Neural crest cell (in vitro differentiated cells): Measurements from ENCODE around the gene QPCTL. TPM values are rescaled to one million over a fixed set of nuclear protein-coding genes. Genes with fewer than 3 reads are reported as not detected.

ENCODE experiments used
- DNase-seq: peaks from one replicate; pipeline ENCODE4 v3.0.0; 2021; ENCODE audit warnings: low read depth, mixed read lengths, low spot score
- H3K27ac Mint-ChIP-seq: one replicate; pipeline ENCODE4 v1.8.0; 2021; ENCODE audit warnings: mild to moderate bottlenecking, mixed read lengths; ENCODE audit not compliant: unreplicated experiment
- H3K27me3 Mint-ChIP-seq: 2 replicates; pipeline ENCODE4 v1.8.0; 2021; ENCODE audit warnings: low read depth, mild to moderate bottlenecking, mixed read lengths
- H3K36me3 Mint-ChIP-seq: 2 replicates; pipeline ENCODE4 v1.8.0; 2021; ENCODE audit warnings: low read depth, mild to moderate bottlenecking, mixed read lengths
- H3K4me1 Mint-ChIP-seq: 2 replicates; pipeline ENCODE4 v1.8.0; 2021; ENCODE audit warnings: mixed read lengths
- H3K4me3 Mint-ChIP-seq: one replicate; pipeline ENCODE4 v1.8.0; 2021; ENCODE audit warnings: mild to moderate bottlenecking, mixed read lengths
- H3K9me3 Mint-ChIP-seq: 2 replicates; pipeline ENCODE4 v1.8.0; 2021; ENCODE audit warnings: mixed read lengths
- total RNA-seq: library from RNA; stranded (reverse); gene quantifications from 2 replicates; pipeline ENCODE4 v1.2.1, GENCODE V29; 2021
- TF ChIP-seq, protein P1 (sequence below): fragments of 200-600 bp; sonication (generic); conservative IDR thresholded peaks from 2 replicates; pipeline ENCODE4 v1.5.0; 2021; ENCODE audit warnings: antibody characterized with exemption, mild to moderate bottlenecking

Gene QPCTL
- total RNA-seq, 1 donor from 2014 or later = 11.8 TPM

DNA sequence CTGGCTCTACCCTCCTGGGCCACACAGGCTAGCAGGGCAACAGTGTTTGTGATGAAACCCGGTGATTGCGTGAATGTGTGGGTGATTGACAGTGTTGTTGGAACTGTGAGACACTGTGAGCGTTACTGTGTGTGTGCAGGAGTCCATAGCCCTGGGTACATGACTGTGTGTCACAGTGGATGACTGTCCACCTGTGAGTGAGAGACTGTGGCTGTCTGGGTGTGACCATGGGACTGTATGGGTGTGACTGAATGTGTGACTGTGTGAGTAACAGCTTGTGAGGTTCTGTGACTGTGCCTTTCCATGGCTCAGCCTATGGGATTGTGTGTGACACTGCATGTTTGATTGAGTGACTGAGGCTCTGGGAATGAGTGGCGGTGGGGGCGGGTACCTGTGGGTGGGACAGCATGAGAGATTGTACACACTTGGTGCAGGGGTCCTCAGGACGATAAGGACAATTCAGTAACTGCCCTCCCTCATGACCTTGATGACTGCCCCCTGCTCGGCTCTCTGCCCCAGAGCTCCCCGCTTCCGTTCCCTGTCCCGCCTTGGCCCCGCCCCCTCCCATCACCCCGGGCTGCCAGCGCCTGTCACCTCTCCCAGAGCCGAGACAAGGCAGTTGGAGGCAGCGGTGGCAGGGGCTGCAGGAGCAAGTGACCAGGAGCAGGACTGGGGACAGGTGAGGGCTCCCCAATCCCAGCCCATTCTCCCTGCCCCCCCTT, 24.7 kb upstream of the QPCTL start, which contains the start of gene GIPR:
Gene GIPR, plus strand, starts transcription at position 602 of the 722 bp plus-strand sequence. CDS start 1,300 bp downstream, outside the sequence.
- Mint-ChIP-seq H3K9me3 (no peaks in the 10 kb centered on the region), H3K27me3 (peaks cover 64% of the 10 kb centered on the region), H3K4me1 (peaks cover 32% of the 10 kb centered on the region), H3K27ac (no peak within 1 kb of the TSS), H3K36me3 (no peaks in the 10 kb centered on the region), H3K4me3 (peak within 1 kb of the TSS; percentile 83)
- DNase-seq = peak; percentile 47
- TF ChIP-seq, protein P1, sequence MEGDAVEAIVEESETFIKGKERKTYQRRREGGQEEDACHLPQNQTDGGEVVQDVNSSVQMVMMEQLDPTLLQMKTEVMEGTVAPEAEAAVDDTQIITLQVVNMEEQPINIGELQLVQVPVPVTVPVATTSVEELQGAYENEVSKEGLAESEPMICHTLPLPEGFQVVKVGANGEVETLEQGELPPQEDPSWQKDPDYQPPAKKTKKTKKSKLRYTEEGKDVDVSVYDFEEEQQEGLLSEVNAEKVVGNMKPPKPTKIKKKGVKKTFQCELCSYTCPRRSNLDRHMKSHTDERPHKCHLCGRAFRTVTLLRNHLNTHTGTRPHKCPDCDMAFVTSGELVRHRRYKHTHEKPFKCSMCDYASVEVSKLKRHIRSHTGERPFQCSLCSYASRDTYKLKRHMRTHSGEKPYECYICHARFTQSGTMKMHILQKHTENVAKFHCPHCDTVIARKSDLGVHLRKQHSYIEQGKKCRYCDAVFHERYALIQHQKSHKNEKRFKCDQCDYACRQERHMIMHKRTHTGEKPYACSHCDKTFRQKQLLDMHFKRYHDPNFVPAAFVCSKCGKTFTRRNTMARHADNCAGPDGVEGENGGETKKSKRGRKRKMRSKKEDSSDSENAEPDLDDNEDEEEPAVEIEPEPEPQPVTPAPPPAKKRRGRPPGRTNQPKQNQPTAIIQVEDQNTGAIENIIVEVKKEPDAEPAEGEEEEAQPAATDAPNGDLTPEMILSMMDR = no peak

DNA sequence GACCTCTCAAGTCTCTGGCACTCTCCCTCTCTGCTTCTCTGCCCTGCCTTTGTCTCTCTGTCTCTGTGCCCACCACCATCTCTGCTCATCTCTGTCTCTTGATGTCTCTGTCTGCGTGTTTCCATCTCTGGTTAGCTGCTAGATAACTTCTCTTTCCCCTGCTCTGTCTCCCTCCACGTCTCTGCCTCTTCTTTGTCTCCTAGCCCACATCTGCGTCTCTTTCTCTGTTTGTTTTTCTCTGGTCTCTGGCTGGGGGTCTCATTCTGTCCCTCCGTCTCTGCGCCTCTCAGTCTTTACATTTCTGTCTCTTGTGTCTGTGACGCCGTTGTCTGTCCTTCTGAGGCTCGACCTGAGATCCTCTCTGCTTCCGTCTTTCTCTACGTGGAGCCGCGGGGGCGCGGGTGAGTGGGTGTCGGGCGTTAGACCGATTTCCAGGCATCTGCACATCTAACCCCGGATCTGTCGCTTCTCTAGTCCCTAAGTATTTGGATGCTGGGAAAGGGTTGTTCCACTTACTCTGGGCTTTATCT, 24.1 kb upstream of the QPCTL start:
- TF ChIP-seq, protein P1 = no peak
- no peak for DNase-seq

DNA sequence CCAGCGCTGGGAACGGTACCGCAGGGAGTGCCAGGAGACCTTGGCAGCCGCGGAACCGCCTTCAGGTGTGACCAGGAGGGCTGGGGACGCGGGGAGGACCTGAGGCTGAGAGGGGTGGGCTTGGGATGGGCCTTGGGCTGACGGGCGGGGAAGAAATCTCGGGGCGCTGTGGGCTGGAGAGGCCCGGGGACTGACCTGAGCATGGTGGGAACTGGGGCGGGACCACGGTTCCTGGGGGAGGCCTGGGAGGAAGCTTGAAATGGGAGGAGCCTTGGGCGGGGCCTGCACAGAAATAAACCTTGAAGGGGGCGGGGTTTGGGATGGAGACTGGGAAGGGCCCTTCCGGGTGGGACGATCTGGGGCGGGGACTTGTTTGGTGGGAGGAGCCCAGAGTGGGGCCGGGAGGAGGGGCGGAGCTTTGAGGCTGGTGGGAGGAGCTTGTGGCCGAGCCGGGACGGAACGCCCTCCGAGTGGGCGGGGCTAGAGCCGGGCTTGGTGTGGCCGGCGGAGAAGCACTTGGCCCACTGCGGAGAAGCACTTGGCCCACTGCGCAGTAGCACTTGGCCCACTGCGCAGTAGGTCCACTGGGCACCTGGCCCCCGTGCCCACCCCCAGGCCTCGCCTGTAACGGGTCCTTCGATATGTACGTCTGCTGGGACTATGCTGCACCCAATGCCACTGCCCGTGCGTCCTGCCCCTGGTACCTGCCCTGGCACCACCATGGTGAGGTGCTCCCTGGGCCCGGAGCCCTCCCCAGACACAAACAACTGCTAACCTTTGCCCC, 21.6 kb upstream of the QPCTL start:
- peaks cover 28% of the 10 kb centered on the region for H3K4me1 Mint-ChIP-seq
- H3K27ac Mint-ChIP-seq = no peak overlapping the region
- H3K4me3 Mint-ChIP-seq = peak overlapping the region; percentile 64
- peaks cover 83% of the 10 kb centered on the region for H3K27me3 Mint-ChIP-seq
- no peaks in the 10 kb centered on the region for H3K9me3 Mint-ChIP-seq
- H3K36me3 Mint-ChIP-seq = no peaks in the 10 kb centered on the region
- DNase-seq = peak; percentile 79
- TF ChIP-seq, protein P1 = no peak

More for the DNA sequence above, 24.1 kb upstream of the QPCTL start:
- H3K4me3 Mint-ChIP-seq = peak overlapping the region; percentile 83
- H3K27ac Mint-ChIP-seq = no peak overlapping the region
- no peaks in the 10 kb centered on the region for H3K36me3 Mint-ChIP-seq
- H3K9me3 Mint-ChIP-seq = no peaks in the 10 kb centered on the region
- peaks cover 69% of the 10 kb centered on the region for H3K27me3 Mint-ChIP-seq
- peaks cover 32% of the 10 kb centered on the region for H3K4me1 Mint-ChIP-seq

DNA sequence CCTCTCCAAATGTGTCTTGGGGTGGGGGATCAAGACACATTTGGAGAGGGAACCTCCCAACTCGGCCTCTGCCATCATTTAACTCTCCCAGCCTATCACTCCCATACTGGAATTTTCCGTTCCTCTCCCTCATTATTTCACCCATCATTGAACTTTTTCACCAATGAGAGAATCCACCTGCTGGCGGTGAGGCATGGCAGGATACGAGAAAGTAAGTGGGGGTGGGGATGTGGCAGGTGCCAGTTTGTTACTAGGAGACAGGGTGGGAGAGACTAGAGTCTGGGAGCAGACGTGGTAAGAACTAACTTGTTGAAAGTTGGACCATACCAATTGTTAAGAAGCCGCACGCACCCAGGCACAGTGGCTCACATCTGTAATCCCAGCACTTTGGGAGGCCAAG, 17.5 kb upstream of the QPCTL start:
- no peak for DNase-seq
- no peaks in the 10 kb centered on the region for H3K36me3 Mint-ChIP-seq
- H3K27ac Mint-ChIP-seq = no peak overlapping the region
- H3K9me3 Mint-ChIP-seq = no peaks in the 10 kb centered on the region
- peaks cover 14% of the 10 kb centered on the region for H3K4me1 Mint-ChIP-seq
- no peak overlapping the region for H3K4me3 Mint-ChIP-seq
- TF ChIP-seq, protein P1 = no peak
- peaks cover 93% of the 10 kb centered on the region for H3K27me3 Mint-ChIP-seq

DNA sequence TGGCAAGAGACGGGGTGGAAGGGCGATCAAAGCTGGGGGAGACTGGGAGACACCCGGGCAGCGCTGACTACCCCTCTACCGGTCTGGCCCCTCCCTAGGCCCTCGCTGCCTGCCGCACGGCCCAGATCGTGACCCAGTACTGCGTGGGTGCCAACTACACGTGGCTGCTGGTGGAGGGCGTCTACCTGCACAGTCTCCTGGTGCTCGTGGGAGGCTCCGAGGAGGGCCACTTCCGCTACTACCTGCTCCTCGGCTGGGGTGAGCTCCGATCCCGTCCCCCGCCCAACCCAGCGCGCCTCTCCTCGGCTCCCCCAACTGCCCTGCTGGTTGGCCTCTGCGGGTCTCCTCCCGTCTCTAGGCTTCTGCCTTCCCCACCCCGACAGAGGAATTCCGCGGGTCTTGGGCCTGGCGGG, 15.6 kb upstream of the QPCTL start:
- DNase-seq = no peak
- Mint-ChIP-seq H3K27me3 (peaks cover 86% of the 10 kb centered on the region), H3K9me3 (no peaks in the 10 kb centered on the region), H3K4me1 (peaks cover 6% of the 10 kb centered on the region), H3K36me3 (no peaks in the 10 kb centered on the region), H3K4me3 (peak overlapping the region; percentile 67), H3K27ac (no peak overlapping the region)
- TF ChIP-seq, protein P1 = no peak
